Osteoblast (primary cell): ENCODE measurements around the gene FAM124A. TPM values are rescaled to one million over a fixed set of nuclear protein-coding genes. Genes with fewer than 3 reads are reported as not detected.

ENCODE experiments used
- DNase-seq: peaks from one replicate; pipeline ENCODE4 v3.0.0; 2011; ENCODE audit warnings: low spot score, mixed read lengths; ENCODE audit not compliant: insufficient read length; ENCODE audit errors: missing footprints
- H2AFZ ChIP-seq: 2 replicates; pipeline ENCODE4 v1.6.0; 2011; ENCODE audit warnings: mild to moderate bottlenecking, low read length
- H3K27ac ChIP-seq: 2 replicates; pipeline ENCODE4 v1.5.1; 2011; ENCODE audit warnings: mild to moderate bottlenecking, low read depth, low read length, moderate library complexity
- H3K27me3 ChIP-seq: 2 replicates; pipeline ENCODE4 v1.6.0; 2012; ENCODE audit warnings: mild to moderate bottlenecking, control low read depth, inconsistent platforms, low read length, moderate library complexity; ENCODE audit not compliant: insufficient read depth
- H3K36me3 ChIP-seq: 2 replicates; pipeline ENCODE4 v1.5.1; 2011; ENCODE audit warnings: mild to moderate bottlenecking, low read length, control low read depth, moderate library complexity; ENCODE audit not compliant: insufficient read depth
- H3K4me1 ChIP-seq: 2 replicates; pipeline ENCODE4 v1.5.1; 2011; ENCODE audit warnings: mild to moderate bottlenecking, low read length, control low read depth, moderate library complexity; ENCODE audit not compliant: insufficient read depth
- H3K4me2 ChIP-seq: 2 replicates; pipeline ENCODE4 v1.6.0; 2011; ENCODE audit warnings: mild to moderate bottlenecking, low read length; ENCODE audit not compliant: insufficient read depth
- H3K4me3 ChIP-seq: fragments of 200-600 bp; sonication (generic); 3 replicates; pipeline ENCODE4 v1.5.1; 2012; ENCODE audit warnings: mild to moderate bottlenecking, low read length, inconsistent platforms; ENCODE audit not compliant: insufficient read depth
- H3K79me2 ChIP-seq: 2 replicates; pipeline ENCODE4 v1.6.0; 2012; ENCODE audit warnings: mild to moderate bottlenecking, low read length, control low read depth, inconsistent platforms; ENCODE audit not compliant: insufficient read depth
- H3K9me3 ChIP-seq: 2 replicates; pipeline ENCODE4 v1.5.1; 2011; ENCODE audit warnings: low read depth, low read length, control low read depth
- H4K20me1 ChIP-seq: 2 replicates; pipeline ENCODE4 v1.6.0; 2012; ENCODE audit warnings: mild to moderate bottlenecking, low read length, control low read depth; ENCODE audit not compliant: insufficient read depth
- CTCF ChIP-seq: IDR thresholded peaks from 2 replicates; pipeline ENCODE4 v1.5.1; 2011; ENCODE audit warnings: mild to moderate bottlenecking, low read depth, low read length, moderate library complexity; ENCODE audit errors: extremely low read depth
- total RNA-seq: library from RNA; depleted of rRNA; stranded (reverse); fragments of >200 nt; gene quantifications from 2 replicates; pipeline ENCODE4 v1.2.3, GENCODE V29; 2012

FAM124A gene
- total RNA-seq, 1 donor = 1.1 TPM

DNA sequence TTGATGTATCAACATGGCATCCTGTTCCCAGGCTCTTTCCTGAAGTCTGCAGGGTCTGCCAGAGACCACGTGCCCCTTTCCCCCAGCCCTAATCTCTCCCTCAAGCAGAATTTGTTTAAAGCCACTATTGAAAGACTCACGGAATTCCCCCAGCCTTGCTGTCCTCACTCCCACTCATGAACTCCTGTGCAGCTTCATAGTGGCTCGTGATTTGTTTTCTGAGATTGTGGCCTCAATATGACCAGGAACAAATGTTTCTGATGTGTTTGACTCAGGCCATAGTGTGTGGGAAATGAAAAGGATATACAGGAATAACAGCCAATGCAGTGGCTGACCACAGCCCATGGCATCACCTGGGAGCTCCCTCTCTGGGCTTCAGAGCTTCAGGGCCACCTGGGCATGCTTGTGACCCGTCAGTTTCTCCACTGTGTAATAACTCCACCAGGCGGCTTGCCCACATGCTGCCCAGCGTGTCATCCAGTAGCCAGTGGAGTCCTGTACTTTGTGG lies 109.2 kb downstream of the FAM124A start:
- Histone ChIP-seq H4K20me1 (no peaks in the 10 kb centered on the region), H3K9me3 (no peaks in the 10 kb centered on the region), H3K36me3 (no peaks in the 10 kb centered on the region), H3K4me2 (no peak overlapping the region), H3K79me2 (no peaks in the 10 kb centered on the region), H3K4me3 (no peak overlapping the region), H3K27ac (peak overlapping the region; percentile 71), H3K4me1 (peaks cover 20% of the 10 kb centered on the region), H2AFZ (no peak overlapping the region), H3K27me3 (no peaks in the 10 kb centered on the region)
- DNase-seq = no peak
- no peak for TF ChIP-seq CTCF

- H3K27me3 ChIP-seq = no peaks in the 10 kb centered on the region
- no peak overlapping the region for H3K4me2 ChIP-seq
- H2AFZ ChIP-seq = no peak overlapping the region
- DNase-seq = no peak
- no peaks in the 10 kb centered on the region for H3K9me3 ChIP-seq
- H3K36me3 ChIP-seq = no peaks in the 10 kb centered on the region
- peaks cover 20% of the 10 kb centered on the region for H3K4me1 ChIP-seq
- H3K79me2 ChIP-seq = no peaks in the 10 kb centered on the region
- no peak for TF ChIP-seq CTCF
- no peaks in the 10 kb centered on the region for H4K20me1 ChIP-seq
- H3K27ac ChIP-seq = no peak overlapping the region
- no peak overlapping the region for H3K4me3 ChIP-seq
Observed at GRCh38 chr13:51332566-51333361, 110.6 kb downstream of the FAM124A start.

DNA sequence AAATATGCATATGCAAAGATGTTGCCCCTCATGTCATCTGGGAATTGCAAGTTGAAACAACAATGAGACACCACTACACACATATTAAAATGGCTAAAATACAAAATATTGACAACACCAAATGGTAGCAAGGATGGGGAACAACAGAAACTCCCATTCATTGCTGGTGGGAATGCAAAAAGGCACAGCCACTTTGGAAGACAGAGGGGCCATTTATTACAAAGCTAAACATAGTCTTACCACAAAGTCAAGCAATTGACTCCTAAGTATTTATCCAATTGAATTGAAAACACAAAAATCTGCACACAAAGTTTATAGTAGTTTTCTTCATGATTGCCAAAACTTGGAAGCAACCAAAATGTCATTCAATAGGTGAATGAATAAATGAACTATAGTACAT lies 111.2 kb downstream of the FAM124A start:
- Histone ChIP-seq H2AFZ (no peak overlapping the region), H3K79me2 (no peaks in the 10 kb centered on the region), H3K4me1 (peaks cover 20% of the 10 kb centered on the region), H3K9me3 (no peaks in the 10 kb centered on the region), H4K20me1 (no peaks in the 10 kb centered on the region), H3K4me3 (no peak overlapping the region), H3K36me3 (no peaks in the 10 kb centered on the region), H3K4me2 (no peak overlapping the region), H3K27ac (no peak overlapping the region), H3K27me3 (no peaks in the 10 kb centered on the region)
- DNase-seq = no peak
- no peak for TF ChIP-seq CTCF

- TF ChIP-seq CTCF = no peak
- Histone ChIP-seq H2AFZ (no peak overlapping the region), H3K36me3 (no peaks in the 10 kb centered on the region), H3K27ac (no peak overlapping the region), H3K9me3 (no peaks in the 10 kb centered on the region), H3K4me3 (no peak overlapping the region), H4K20me1 (no peaks in the 10 kb centered on the region), H3K4me1 (peaks cover 20% of the 10 kb centered on the region), H3K79me2 (no peaks in the 10 kb centered on the region), H3K4me2 (no peak overlapping the region), H3K27me3 (no peaks in the 10 kb centered on the region)
- DNase-seq = no peak
Observed at GRCh38 chr13:51333826-51334225, 111.6 kb downstream of the FAM124A start.
